ENCODE data around the gene GJD3. TPM values are rescaled to one million over a fixed set of nuclear protein-coding genes. Genes with fewer than 3 reads are reported as not detected.
"Not testable (repeated sequence)": the region's sequence is repeated elsewhere in the genome, so short reads cannot be mapped to it uniquely, and the experiment has no call there.

GJD3 gene
- total and polyA plus RNA-seq, 2 donors (not counting 3 experiments of a cell fraction or from before 2014, with no cell fraction given) = 0.10 to 0.40 TPM

DNA sequence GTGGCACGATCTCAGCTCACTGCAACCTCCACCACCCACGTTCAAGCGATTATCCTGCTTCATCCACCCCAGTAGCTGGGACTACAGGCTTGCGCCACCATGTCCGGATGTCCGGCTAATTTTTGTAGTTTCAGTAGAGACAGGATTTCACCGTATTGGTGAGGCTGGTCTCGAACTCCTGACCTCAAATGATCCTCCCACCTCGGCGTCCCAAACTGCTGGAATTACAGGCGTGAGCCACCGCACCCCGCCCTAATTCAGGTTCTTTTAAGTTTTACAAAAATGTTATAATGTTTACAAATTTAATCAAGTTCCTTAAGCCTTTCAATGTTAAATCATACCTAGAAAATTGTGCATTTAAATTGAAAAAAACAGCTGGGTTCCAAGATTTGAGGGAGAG is 13.3 kb upstream of the GJD3 start:
- ChIA-PET POLR2A (no interaction called here), CTCF (interaction anchor here (1.4 kb wide), 1 partner anchor 156 kb away, joined by 3 read pairs; no protein-coding TSS in a partner anchor)
- Histone ChIP-seq H3K27me3 (ENCODE audit: control insufficient read depth in 2 of 2, insufficient read depth in 2 of 2, low read length in 2 of 2) (no peaks in the 10 kb centered on the region), H2AFZ (ENCODE audit: low read depth, low read length) (no peak overlapping the region), H3K4me3 (replicated peaks in 1 of 3; ENCODE audit: insufficient read depth in 1 of 3, low read depth in 1 of 3, low read length in 3 of 3) (no peak overlapping the region), H3K9ac (replicated peaks; ENCODE audit: extremely low read depth, insufficient read depth, low read length) (no peak overlapping the region), H3K9me1 (replicated peaks; ENCODE audit: control insufficient read depth, extremely low read depth, insufficient read depth, low read length) (no peaks in the 10 kb centered on the region), H3K27ac (ENCODE audit: insufficient read depth, low read depth, low read length) (no peak overlapping the region), H3K9me3 (replicated peaks; ENCODE audit: control insufficient read depth, insufficient read depth, low read length) (no peaks in the 10 kb centered on the region), H3K4me1 (ENCODE audit: control insufficient read depth, extremely low read depth, insufficient read depth, low read length) (no peaks in the 10 kb centered on the region), H3K4me2 (ENCODE audit: insufficient read depth, low read length) (no peak overlapping the region), H3K79me2 (ENCODE audit: control insufficient read depth, insufficient read depth, low read length) (no peaks in the 10 kb centered on the region), H4K20me1 (replicated peaks; ENCODE audit: control insufficient read depth, extremely low read depth, insufficient read depth, low read length) (no peaks in the 10 kb centered on the region), H3K36me3 (ENCODE audit: control insufficient read depth in 2 of 2, extremely low read depth in 1 of 2, insufficient read depth in 2 of 2, low read length in 2 of 2) (no peaks in the 10 kb centered on the region)
- dilution Hi-C loops (cut with MboI; ENCODE audit: extremely low pct_ligation_motif_present, low sequenced_read_pairs) = no loop called here
- BruUV-seq (replicated peaks) = no TSS peak
- DNase-seq (ENCODE audit: low read depth, low spot score) = no peak
- FAIRE-seq = no peak
- TF ChIP-seq, protein P1, sequence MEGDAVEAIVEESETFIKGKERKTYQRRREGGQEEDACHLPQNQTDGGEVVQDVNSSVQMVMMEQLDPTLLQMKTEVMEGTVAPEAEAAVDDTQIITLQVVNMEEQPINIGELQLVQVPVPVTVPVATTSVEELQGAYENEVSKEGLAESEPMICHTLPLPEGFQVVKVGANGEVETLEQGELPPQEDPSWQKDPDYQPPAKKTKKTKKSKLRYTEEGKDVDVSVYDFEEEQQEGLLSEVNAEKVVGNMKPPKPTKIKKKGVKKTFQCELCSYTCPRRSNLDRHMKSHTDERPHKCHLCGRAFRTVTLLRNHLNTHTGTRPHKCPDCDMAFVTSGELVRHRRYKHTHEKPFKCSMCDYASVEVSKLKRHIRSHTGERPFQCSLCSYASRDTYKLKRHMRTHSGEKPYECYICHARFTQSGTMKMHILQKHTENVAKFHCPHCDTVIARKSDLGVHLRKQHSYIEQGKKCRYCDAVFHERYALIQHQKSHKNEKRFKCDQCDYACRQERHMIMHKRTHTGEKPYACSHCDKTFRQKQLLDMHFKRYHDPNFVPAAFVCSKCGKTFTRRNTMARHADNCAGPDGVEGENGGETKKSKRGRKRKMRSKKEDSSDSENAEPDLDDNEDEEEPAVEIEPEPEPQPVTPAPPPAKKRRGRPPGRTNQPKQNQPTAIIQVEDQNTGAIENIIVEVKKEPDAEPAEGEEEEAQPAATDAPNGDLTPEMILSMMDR (IDR thresholded peaks at IDR 0.05; ENCODE audit: extremely low read depth in 1 of 2, insufficient read depth in 1 of 2, low read depth in 1 of 2, low read length in 2 of 2) = no peak
- TF ChIP-seq JUN (IDR thresholded peaks at IDR 0.05; ENCODE audit: borderline replicate concordance, insufficient read depth, insufficient read length, low read depth) (no peak), POLR2AphosphoS5 (IDR thresholded peaks at IDR 0.05; ENCODE audit: insufficient read depth, low read depth, low read length) (no peak), POLR2A (IDR thresholded peaks at IDR 0.05; ENCODE audit: low read depth, low read length) (no peak), MYC (IDR thresholded peaks at IDR 0.05; ENCODE audit: low read depth, low read length) (no peak), FOS (IDR thresholded peaks at IDR 0.05; ENCODE audit: borderline replicate concordance, insufficient read depth, low read length) (no peak), EZH2 (IDR thresholded peaks at IDR 0.05; ENCODE audit: borderline replicate concordance, low read depth, low read length, severe bottlenecking) (no peak), MAX (IDR thresholded peaks at IDR 0.05; ENCODE audit: insufficient read depth, insufficient read length) (no peak), GATA2 (IDR thresholded peaks at IDR 0.05; ENCODE audit: insufficient read depth, insufficient read length, low read depth, low read length) (no peak)
- intact Hi-C loops (cut with micrococcal nuclease) = no loop called here

DNA sequence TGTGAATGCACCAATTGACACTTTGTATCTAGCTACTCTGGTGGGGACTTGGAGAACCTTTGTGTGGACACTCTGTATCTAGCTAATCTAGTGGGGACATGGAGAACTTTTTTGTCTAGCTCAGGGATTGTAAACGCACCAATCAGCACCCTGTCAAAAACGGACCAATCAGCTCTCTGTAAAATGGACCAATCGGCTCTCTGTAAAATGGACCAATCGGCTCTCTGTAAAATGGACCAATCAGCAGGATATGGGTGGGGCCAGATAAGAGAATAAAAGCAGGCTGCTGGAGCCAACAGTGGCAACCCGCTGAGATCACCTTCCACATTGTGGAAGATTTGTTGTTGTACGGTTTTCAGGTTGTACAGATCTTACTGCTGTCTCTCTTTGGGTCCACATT is 12.0 kb upstream of the GJD3 start:
- H4K20me1 ChIP-seq (replicated peaks; ENCODE audit: control insufficient read depth, extremely low read depth, insufficient read depth, low read length); H3K9me1 ChIP-seq (replicated peaks; ENCODE audit: control insufficient read depth, extremely low read depth, insufficient read depth, low read length); H3K4me2 ChIP-seq (ENCODE audit: insufficient read depth, low read length); POLR2A ChIA-PET; DNase-seq (ENCODE audit: low read depth, low spot score); dilution Hi-C loops (cut with MboI; ENCODE audit: extremely low pct_ligation_motif_present, low sequenced_read_pairs); H3K27ac ChIP-seq (ENCODE audit: insufficient read depth, low read depth, low read length); FAIRE-seq; H3K27me3 ChIP-seq (ENCODE audit: control insufficient read depth in 2 of 2, insufficient read depth in 2 of 2, low read length in 2 of 2); H3K79me2 ChIP-seq (ENCODE audit: control insufficient read depth, insufficient read depth, low read length); H3K4me3 ChIP-seq (replicated peaks in 1 of 3; ENCODE audit: insufficient read depth in 1 of 3, low read depth in 1 of 3, low read length in 3 of 3); H3K36me3 ChIP-seq (ENCODE audit: control insufficient read depth in 2 of 2, extremely low read depth in 1 of 2, insufficient read depth in 2 of 2, low read length in 2 of 2); H2AFZ ChIP-seq (ENCODE audit: low read depth, low read length); H3K9ac ChIP-seq (replicated peaks; ENCODE audit: extremely low read depth, insufficient read depth, low read length); H3K9me3 ChIP-seq (replicated peaks; ENCODE audit: control insufficient read depth, insufficient read depth, low read length); intact Hi-C loops (cut with micrococcal nuclease); BruUV-seq (replicated peaks); H3K4me1 ChIP-seq (ENCODE audit: control insufficient read depth, extremely low read depth, insufficient read depth, low read length): not testable (repeated sequence)
- CTCF ChIA-PET = interaction anchor here (0.7 to 0.9 kb wide), 2 partner anchors 10 to 99 kb away, joined by 3 read pairs; no protein-coding TSS in a partner anchor

DNA sequence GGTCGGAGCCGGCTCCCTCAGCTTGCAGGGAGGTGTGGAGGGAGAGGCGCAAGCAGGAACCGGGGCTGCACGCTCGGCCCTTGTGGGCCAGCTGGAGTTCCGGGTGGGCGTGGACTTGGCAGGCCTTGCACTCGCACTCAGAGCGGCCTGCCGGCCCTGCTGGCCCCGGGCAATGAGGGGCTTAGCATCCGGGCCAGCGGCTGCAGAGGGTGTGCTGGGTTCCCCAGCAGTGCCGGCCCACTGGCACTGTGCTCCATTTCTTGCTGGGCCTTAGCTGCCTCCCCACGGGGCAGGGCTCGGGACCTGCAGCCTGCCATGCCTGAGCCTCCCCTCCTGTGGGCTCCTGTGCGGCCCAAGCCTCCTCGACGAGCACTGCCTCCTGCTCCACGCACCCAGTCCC is 11.2 kb upstream of the GJD3 start:
- H3K4me2 ChIP-seq (ENCODE audit: insufficient read depth, low read length); H3K27me3 ChIP-seq (ENCODE audit: control insufficient read depth in 2 of 2, insufficient read depth in 2 of 2, low read length in 2 of 2); H2AFZ ChIP-seq (ENCODE audit: low read depth, low read length); H3K79me2 ChIP-seq (ENCODE audit: control insufficient read depth, insufficient read depth, low read length); H4K20me1 ChIP-seq (replicated peaks; ENCODE audit: control insufficient read depth, extremely low read depth, insufficient read depth, low read length); H3K4me1 ChIP-seq (ENCODE audit: control insufficient read depth, extremely low read depth, insufficient read depth, low read length); POLR2A ChIA-PET; FAIRE-seq; H3K9me3 ChIP-seq (replicated peaks; ENCODE audit: control insufficient read depth, insufficient read depth, low read length); dilution Hi-C loops (cut with MboI; ENCODE audit: extremely low pct_ligation_motif_present, low sequenced_read_pairs); H3K36me3 ChIP-seq (ENCODE audit: control insufficient read depth in 2 of 2, extremely low read depth in 1 of 2, insufficient read depth in 2 of 2, low read length in 2 of 2); intact Hi-C loops (cut with micrococcal nuclease); H3K9ac ChIP-seq (replicated peaks; ENCODE audit: extremely low read depth, insufficient read depth, low read length); H3K27ac ChIP-seq (ENCODE audit: insufficient read depth, low read depth, low read length); H3K9me1 ChIP-seq (replicated peaks; ENCODE audit: control insufficient read depth, extremely low read depth, insufficient read depth, low read length); H3K4me3 ChIP-seq (replicated peaks in 1 of 3; ENCODE audit: insufficient read depth in 1 of 3, low read depth in 1 of 3, low read length in 3 of 3); DNase-seq (ENCODE audit: low read depth, low spot score); BruUV-seq (replicated peaks): not testable (repeated sequence)
- CTCF ChIA-PET = interaction anchor here (0.7 kb wide), 1 partner anchor 100 kb away, joined by 3 read pairs; no protein-coding TSS in a partner anchor

Measured in endothelial cell of umbilical vein (primary cell).